Memory B cell (primary cell): ENCODE measurements around the gene MBLAC1.
A peak's percentile ranks its signal among the peaks of the same experiment; 100 is the strongest.

Source experiments
- ATAC-seq: fragments of 150-1000 bp; cut with Tn5 transposase; 2 replicates; pipeline ENCODE4 v1.10.0; 2021; ENCODE audit warnings: low read depth, mild to moderate bottlenecking, moderate library complexity
- DNase-seq, 2 donors: peaks; one replicate each; pipeline ENCODE4 v3.0.0; 2022; ENCODE audit warnings: low spot score in 2 of 2
- H3K27ac Mint-ChIP-seq: one replicate; pipeline ENCODE4 v1.8.0; 2022; ENCODE audit warnings: mild to moderate bottlenecking, moderate library complexity, mixed read lengths
- H3K27me3 Mint-ChIP-seq: one replicate; pipeline ENCODE4 v1.8.0; 2022; ENCODE audit warnings: mixed read lengths
- H3K36me3 Mint-ChIP-seq: one replicate; pipeline ENCODE4 v1.8.0; 2022; ENCODE audit warnings: mild to moderate bottlenecking, mixed read lengths
- H3K4me1 Mint-ChIP-seq: one replicate; pipeline ENCODE4 v1.8.0; 2022; ENCODE audit warnings: mixed read lengths
- H3K4me3 Mint-ChIP-seq: one replicate; pipeline ENCODE4 v1.8.0; 2022; ENCODE audit warnings: mild to moderate bottlenecking, moderate library complexity, mixed read lengths
- H3K9me3 Mint-ChIP-seq: one replicate; pipeline ENCODE4 v1.8.0; 2022; ENCODE audit warnings: mixed read lengths

MBLAC1 gene, protein sequence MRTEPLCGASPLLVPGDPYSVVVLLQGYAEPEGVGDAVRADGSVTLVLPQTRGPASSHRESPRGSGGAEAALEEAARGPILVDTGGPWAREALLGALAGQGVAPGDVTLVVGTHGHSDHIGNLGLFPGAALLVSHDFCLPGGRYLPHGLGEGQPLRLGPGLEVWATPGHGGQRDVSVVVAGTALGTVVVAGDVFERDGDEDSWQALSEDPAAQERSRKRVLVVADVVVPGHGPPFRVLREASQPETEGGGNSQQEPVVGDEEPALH

DNA sequence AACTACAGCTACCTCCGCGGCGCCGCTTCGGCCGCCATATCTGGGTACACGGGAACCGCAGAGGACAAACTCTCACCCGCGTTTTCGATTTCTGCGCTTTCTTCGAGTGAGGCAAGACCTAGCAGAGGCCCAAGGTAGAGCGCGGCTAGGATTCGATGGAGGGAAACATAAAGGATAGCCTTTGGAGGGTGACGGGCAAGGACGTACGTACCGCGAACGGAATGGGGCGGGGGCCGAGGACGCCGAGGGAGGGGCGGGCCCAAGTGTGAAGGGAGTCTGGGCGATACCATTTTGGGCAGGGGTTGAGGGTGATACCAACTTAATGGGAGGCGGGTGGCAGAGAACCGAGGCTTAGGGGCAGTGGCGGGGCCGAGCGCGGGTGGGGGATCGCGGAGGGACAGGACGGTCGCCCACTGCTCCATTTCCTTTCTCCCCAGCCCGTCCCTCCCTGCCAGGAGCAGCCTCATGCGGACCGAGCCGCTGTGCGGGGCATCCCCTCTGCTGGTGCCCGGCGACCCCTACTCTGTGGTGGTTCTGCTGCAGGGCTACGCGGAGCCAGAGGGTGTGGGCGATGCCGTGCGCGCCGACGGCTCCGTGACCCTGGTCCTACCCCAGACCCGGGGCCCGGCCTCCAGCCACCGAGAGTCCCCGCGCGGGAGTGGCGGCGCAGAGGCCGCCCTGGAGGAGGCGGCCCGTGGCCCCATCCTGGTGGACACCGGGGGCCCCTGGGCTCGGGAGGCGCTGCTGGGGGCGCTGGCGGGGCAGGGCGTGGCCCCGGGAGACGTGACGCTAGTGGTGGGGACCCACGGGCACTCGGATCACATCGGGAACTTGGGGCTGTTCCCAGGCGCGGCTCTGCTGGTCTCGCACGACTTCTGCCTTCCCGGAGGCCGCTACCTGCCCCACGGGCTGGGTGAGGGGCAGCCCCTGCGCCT is at the start of gene MBLAC1:
Gene MBLAC1 (plus strand): TSS at position 37 of the 935 bp plus-strand sequence. CDS start 429 bp downstream, at position 466.
- Mint-ChIP-seq H3K4me1 (peaks cover 20% of the 10 kb centered on the region), H3K4me3 (peak within 1 kb of the TSS; percentile 100), H3K27ac (peak within 1 kb of the TSS; percentile 99), H3K36me3 (peaks cover 3% of the 10 kb centered on the region), H3K9me3 (no peaks in the 10 kb centered on the region), H3K27me3 (no peaks in the 10 kb centered on the region)
- DNase-seq: peak; percentile 90 to 94
- ATAC-seq: peak; percentile 75

DNA sequence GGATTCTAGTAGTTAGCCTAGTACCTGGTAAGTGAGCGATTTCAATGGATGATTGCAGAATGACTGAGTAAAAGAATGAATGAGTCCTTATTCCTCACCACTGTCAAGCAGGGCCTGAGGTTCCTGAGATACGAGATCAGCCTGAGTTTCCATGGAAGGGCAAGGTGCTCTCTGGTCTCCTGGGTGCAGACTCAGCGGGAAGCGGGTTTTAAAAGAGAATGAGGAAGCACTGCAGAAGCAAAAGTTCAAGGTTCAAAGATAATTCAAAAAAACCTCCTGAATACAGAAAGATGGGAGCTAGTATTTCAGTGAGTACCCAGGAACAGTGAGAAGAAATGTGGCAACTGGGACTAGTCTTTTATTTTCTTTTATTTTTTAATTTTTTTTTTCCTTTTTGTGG is 49.6 kb upstream of the MBLAC1 start:
- no peak overlapping the region for H3K4me3 Mint-ChIP-seq
- no peak overlapping the region for H3K27ac Mint-ChIP-seq
- peaks cover 18% of the 10 kb centered on the region for H3K4me1 Mint-ChIP-seq
- ATAC-seq: no peak
- DNase-seq: no peak
- no peaks in the 10 kb centered on the region for H3K27me3 Mint-ChIP-seq
- peaks cover 39% of the 10 kb centered on the region for H3K36me3 Mint-ChIP-seq
- H3K9me3 Mint-ChIP-seq: peaks cover 3% of the 10 kb centered on the region

DNA sequence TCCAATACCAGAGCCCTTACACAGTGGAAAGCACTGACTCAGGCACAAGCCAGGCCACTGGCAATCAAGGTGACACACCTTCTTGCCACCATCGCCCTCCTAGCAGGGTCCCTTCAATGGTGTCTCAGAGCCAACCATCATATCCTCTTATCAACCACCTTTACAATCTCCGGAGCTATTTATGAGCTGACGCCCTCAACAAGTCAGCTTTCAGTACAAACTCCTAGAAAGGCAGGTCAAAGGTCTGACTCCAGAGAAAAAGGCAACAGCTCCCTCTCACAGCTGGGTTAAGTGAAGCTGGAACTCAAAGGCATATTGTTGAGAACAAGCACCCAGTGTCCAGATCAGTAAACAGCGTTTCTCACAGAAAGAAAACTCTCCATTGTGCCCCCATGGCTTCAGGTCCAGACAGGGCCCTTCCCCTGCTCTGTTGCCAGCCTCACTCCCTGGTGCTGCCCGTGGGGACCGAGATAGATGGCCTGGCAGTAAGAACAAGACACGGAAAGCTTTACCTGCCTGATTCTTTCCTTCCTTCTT is 47.7 kb upstream of the MBLAC1 start:
- H3K36me3 Mint-ChIP-seq: peaks cover 26% of the 10 kb centered on the region
- peaks cover 20% of the 10 kb centered on the region for H3K4me1 Mint-ChIP-seq
- no peaks in the 10 kb centered on the region for H3K9me3 Mint-ChIP-seq
- no peak overlapping the region for H3K4me3 Mint-ChIP-seq
- no peak overlapping the region for H3K27ac Mint-ChIP-seq
- DNase-seq (no peak), ATAC-seq (no peak)
- H3K27me3 Mint-ChIP-seq: no peaks in the 10 kb centered on the region

DNA sequence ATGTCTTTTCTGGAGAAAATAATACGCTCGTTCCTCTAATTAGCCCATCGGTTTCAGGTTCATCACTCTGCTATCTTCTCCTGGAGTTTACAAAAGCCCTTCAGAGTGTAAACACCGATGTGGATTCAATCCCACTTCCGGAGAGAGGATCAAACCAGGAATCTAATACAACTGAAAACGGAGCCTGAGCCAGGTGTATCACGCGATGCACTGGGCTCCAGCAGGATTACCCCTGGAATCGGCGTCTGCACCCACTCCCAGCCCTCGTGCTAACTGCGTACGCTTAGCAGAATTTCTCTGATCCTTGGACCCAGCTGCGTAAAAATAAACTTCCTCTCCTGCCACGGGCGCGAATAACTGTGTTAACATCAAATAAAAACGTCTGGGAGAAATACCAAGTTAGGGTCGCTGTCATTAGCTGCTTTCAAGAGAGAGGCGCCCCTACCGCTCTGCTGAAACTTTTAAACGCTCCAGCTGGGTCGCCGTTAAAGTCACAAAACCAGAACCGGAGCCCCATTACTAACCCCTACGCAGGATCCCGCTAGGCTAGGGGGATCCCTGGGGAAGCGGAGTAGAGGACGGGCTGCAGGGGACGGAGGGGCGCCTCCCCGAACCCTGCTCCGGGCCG is 45.7 kb upstream of the MBLAC1 start:
- H3K4me3 Mint-ChIP-seq: peak overlapping the region; percentile 87
- DNase-seq (no peak), ATAC-seq (peak; percentile 3)
- H3K27ac Mint-ChIP-seq: peak overlapping the region; percentile 95
- H3K27me3 Mint-ChIP-seq: no peaks in the 10 kb centered on the region
- H3K36me3 Mint-ChIP-seq: peaks cover 10% of the 10 kb centered on the region
- H3K4me1 Mint-ChIP-seq: peaks cover 20% of the 10 kb centered on the region
- H3K9me3 Mint-ChIP-seq: no peaks in the 10 kb centered on the region

DNA sequence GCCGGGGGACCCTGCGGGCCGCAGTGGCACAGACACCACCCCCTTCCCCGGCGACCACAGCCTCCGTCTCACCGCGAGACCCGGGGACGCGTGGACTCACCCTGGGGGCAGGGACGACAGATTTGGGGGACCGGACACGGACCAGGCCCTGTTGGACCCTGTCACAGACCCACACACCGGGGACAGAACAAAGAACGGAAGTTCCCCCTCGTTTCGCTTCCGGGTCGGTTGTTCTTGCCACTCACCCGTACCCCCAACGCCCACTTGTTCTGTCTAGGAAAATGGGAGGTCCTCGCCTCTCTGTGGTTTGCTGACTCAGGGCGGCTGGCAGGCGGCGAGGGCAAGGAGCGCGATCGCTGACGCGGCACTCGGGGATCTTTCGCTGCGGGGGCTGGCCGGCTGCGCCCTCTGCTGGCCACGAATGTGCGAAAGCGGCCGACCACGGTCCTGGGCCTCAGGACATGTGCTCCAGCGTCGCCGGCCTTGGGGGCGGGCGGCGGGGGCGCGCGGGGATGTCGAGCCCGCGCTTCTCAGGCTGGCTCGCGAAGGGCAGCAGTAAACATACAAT is 45.1 kb upstream of the MBLAC1 start, which contains the start of gene ZNF3:
Gene ZNF3 (minus strand): TSS at position 189 of the 568 bp plus-strand sequence. CDS start 4,366 bp downstream, outside the sequence.
- ATAC-seq: peak; percentile 70
- Mint-ChIP-seq H3K4me3 (peak within 1 kb of the TSS; percentile 87), H3K36me3 (peaks cover 8% of the 10 kb centered on the region), H3K27me3 (no peaks in the 10 kb centered on the region), H3K27ac (peak within 1 kb of the TSS; percentile 95), H3K9me3 (no peaks in the 10 kb centered on the region), H3K4me1 (peaks cover 20% of the 10 kb centered on the region)
- peak; percentile 97 to 98 for DNase-seq

DNA sequence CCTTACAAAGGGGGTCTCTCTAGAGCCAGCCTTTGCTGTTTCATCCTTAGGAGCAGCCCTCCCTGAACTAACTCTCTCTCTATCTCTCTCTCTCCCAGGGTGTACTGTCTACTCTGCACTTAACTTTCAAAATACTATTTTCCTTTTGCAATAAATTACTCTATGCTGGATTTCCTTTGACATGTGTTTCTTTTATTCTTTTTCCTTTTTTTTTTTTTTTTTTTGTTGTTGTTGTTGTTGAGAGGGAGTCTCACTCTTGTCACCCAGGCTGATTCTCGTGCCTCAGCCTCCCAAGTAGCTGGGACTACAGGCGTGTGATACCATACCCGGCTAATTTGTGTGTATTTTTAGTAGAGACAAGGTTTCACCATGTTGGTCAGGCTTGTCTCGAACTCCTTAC is 43.8 kb upstream of the MBLAC1 start:
- H3K4me3 Mint-ChIP-seq: peak overlapping the region; percentile 87
- peaks cover 3% of the 10 kb centered on the region for H3K36me3 Mint-ChIP-seq
- no peaks in the 10 kb centered on the region for H3K9me3 Mint-ChIP-seq
- H3K27ac Mint-ChIP-seq: peak overlapping the region; percentile 95
- H3K4me1 Mint-ChIP-seq: peaks cover 20% of the 10 kb centered on the region
- ATAC-seq (peak; percentile 2), DNase-seq (no peak)
- no peaks in the 10 kb centered on the region for H3K27me3 Mint-ChIP-seq

DNA sequence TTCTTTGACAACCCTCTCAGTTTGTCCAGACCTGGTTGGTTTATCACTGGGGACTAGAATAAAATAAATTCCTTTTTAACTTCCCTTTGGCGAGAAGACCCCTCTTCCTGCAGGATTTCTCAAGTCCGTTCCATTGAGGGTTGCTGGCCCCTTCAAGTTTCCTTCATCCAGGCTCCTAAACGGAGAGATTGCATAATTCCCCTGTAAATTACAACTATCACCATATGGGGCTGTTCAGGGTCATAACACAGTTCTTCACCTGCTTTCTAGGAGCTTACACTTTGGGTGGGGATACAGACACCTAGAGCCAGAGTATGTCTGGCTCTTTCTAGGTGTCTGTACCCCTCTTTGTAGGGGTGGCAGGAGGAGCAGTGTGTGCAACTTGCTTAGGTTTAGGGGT is 41.3 kb upstream of the MBLAC1 start:
- peaks cover 20% of the 10 kb centered on the region for H3K4me1 Mint-ChIP-seq

DNA sequence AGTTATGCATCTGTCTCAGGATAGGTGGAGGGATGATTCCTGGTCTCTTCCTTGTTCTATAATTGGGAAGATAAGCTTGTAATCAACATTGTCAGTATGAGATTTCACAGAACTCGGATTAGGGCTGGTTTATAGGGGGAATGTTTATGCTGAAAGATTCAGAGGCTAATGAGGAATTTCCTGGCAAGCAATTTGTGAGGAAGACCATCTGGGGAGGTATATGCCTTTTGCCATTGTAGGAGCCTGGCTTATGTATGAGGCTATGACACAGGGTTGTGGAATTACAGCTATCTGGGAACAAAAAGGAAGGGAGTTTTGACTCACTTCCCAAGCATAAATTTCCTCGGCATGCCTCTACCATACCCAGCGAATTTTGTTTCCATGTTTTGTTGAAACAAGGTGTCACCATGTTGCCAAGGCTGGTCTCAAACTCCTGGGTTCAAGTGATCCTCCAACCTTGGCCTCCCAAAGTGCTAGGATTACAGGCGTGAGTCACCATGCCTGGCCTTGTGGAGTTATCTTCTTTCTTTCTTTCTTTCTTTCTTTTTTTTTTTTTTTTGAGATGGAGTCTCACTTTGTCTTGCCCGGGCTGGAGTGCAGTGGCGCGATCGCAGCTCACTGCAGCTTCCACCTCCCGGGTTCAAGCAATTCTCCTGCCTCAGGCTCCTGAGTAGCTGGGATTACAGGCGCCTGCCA is 39.6 kb upstream of the MBLAC1 start:
- H3K9me3 Mint-ChIP-seq: no peaks in the 10 kb centered on the region
- no peak for ATAC-seq
- H3K27me3 Mint-ChIP-seq: no peaks in the 10 kb centered on the region
- H3K4me1 Mint-ChIP-seq: peaks cover 18% of the 10 kb centered on the region
- peak overlapping the region; percentile 68 for H3K27ac Mint-ChIP-seq
- H3K4me3 Mint-ChIP-seq: peak overlapping the region; percentile 54
- peaks cover 7% of the 10 kb centered on the region for H3K36me3 Mint-ChIP-seq
- no peak for DNase-seq

More for the DNA sequence above, 41.3 kb upstream of the MBLAC1 start:
- H3K27ac Mint-ChIP-seq: peak overlapping the region; percentile 95
- no peaks in the 10 kb centered on the region for H3K27me3 Mint-ChIP-seq
- H3K4me3 Mint-ChIP-seq: no peak overlapping the region
- H3K9me3 Mint-ChIP-seq: no peaks in the 10 kb centered on the region
- DNase-seq (no peak), ATAC-seq (no peak)
- H3K36me3 Mint-ChIP-seq: peaks cover 3% of the 10 kb centered on the region

DNA sequence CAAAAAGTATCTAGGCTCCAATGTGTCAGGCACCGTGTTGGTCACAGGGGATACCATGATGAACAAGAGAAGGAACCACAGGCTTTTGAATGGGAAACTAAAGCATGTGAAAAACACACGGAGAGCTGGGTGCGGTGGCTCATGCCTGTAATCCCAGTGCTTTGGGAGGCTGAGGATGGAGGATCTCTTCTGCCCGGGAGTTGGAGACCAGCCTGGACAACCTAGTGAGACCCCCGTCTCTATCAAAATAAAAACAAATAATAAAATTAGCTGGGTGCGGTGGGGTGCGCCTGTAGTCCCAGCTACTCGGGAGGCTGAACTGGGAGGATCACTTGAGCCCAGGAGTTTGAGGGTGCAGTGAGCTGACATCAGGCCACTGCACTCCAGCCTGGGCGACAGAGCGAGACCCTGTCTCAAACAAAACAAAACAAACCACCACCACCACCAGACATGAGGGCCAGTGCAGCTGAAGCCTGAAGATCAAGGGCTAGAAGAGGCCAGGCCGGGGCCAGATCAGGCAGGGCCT is 38.6 kb upstream of the MBLAC1 start:
- H3K36me3 Mint-ChIP-seq: peaks cover 13% of the 10 kb centered on the region

DNA sequence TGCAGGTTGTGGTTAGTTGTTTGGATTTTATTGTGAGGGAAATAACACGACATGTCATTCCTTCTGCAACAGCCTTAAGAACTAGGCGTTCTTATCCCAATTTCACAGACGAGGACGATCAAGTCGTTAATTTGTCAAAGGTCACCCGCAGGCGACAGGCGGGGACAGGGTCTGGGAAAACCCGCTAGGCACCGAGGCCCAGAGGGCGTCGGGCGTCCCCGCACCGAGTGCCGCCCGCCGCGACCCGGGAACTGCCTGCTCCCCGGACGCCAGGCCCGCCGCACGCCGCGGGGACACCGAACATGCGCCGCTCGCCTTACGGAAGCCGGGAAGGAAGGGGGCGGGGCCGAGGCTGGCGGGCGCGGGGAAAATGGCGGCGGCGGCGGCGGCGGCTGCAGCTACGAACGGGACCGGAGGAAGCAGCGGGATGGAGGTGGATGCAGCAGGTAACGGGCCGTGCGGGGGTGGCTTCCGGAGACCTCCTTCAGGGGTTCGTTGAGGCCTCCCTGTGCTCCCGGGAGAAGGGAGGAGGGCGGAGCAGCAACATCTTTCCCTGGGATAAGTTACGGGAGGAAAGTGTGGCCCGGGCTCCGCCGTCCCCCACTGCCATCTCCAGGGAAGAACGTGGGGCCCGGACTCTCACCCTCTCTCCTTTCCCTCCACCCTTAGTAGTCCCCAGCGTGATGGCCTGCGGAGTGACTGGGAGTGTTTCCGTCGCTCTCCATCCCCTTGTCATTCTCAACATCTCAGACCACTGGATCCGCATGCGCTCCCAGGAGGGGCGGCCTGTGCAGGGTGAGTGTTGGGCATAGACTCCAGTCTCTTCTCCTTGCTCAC is 37.9 kb upstream of the MBLAC1 start, which contains the start of gene COPS6:
Gene COPS6 (plus strand): TSS at position 349 of the 837 bp plus-strand sequence. CDS start 22 bp downstream, at position 371.
- DNase-seq: peak; percentile 81 to 84
- ATAC-seq: peak; percentile 90

More for the DNA sequence above, 38.6 kb upstream of the MBLAC1 start:
- ATAC-seq: peak; percentile 23
- DNase-seq: no peak
- H3K9me3 Mint-ChIP-seq: no peaks in the 10 kb centered on the region
- H3K4me1 Mint-ChIP-seq: peaks cover 15% of the 10 kb centered on the region
- peak overlapping the region; percentile 84 for H3K27ac Mint-ChIP-seq
- peak overlapping the region; percentile 90 for H3K4me3 Mint-ChIP-seq
- no peaks in the 10 kb centered on the region for H3K27me3 Mint-ChIP-seq

DNA sequence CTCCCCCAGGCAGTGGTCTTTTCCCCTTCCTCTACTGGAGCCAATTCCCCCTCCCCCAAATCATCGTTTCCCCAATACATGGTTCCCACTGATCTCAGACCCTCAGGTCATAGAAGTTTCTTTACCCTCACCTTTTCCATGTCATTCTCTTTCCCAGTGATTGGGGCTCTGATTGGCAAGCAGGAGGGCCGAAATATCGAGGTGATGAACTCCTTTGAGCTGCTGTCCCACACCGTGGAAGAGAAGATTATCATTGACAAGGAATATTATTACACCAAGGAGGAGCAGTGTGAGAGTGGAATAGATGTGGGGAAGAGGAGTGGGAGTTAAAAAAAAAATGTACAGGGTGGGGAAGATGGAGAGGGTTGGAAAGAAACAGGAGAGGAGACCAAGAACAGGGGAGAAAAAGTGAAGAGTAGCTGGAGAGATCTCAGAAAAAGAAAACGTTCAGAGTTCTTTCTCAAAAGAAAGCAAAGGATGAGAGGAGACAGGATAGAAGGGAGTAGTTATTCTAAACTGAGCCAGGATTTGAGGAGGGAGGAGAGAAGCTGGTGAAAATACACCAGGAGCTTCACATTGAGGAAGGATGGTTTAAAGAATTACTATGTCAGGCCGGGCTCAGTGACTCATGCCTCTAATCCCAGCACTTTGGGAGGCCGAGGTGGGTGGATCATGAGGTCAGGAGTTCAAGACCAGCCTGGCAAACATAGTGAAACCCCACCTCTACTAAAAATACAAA is 37.1 kb upstream of the MBLAC1 start:
- Mint-ChIP-seq H3K27me3 (no peaks in the 10 kb centered on the region), H3K27ac (peak overlapping the region; percentile 84), H3K36me3 (peaks cover 19% of the 10 kb centered on the region), H3K4me3 (peak overlapping the region; percentile 90), H3K9me3 (no peaks in the 10 kb centered on the region), H3K4me1 (peaks cover 15% of the 10 kb centered on the region)
- ATAC-seq: no peak
- no peak for DNase-seq

More for the DNA sequence above, 37.9 kb upstream of the MBLAC1 start, which contains the start of gene COPS6:
- Mint-ChIP-seq H3K36me3 (peaks cover 18% of the 10 kb centered on the region), H3K27ac (peak within 1 kb of the TSS; percentile 84), H3K4me3 (peak within 1 kb of the TSS; percentile 90), H3K9me3 (no peaks in the 10 kb centered on the region), H3K27me3 (no peaks in the 10 kb centered on the region), H3K4me1 (peaks cover 15% of the 10 kb centered on the region)
